Ishikawa (cell line): ENCODE data around the gene RICTOR.

ENCODE experiments used
- CEBPB ChIP-seq: IDR thresholded peaks from 2 replicates; pipeline ENCODE4 v1.6.1; 2012
- CREB1 ChIP-seq: IDR thresholded peaks from 2 replicates; pipeline ENCODE4 v1.6.1; 2012; ENCODE audit warnings: low read depth
- EGR1 ChIP-seq: IDR thresholded peaks from 2 replicates; pipeline ENCODE4 v1.6.1; 2012
- EP300 ChIP-seq: IDR thresholded peaks from 2 replicates; pipeline ENCODE4 v1.6.1; 2012; ENCODE audit warnings: borderline replicate concordance
- FOXM1 ChIP-seq: IDR thresholded peaks from 2 replicates; pipeline ENCODE4 v1.6.1; 2012; ENCODE audit warnings: low read depth, borderline replicate concordance
- NFIC ChIP-seq: IDR thresholded peaks from 2 replicates; pipeline ENCODE4 v1.6.1; 2012
- RAD21 ChIP-seq: IDR thresholded peaks from 2 replicates; pipeline ENCODE4 v1.6.1; 2012; ENCODE audit warnings: low read depth
- REST ChIP-seq: IDR thresholded peaks from 2 replicates; pipeline ENCODE4 v1.6.1; 2012; ENCODE audit warnings: low read depth, mild to moderate bottlenecking
- TAF1 ChIP-seq: IDR thresholded peaks from 2 replicates; pipeline ENCODE4 v1.6.1; 2012; ENCODE audit warnings: low read depth, mild to moderate bottlenecking
- TCF12 ChIP-seq: IDR thresholded peaks from 2 replicates; pipeline ENCODE4 v1.6.1; 2012; ENCODE audit warnings: low read depth
- TEAD4 ChIP-seq: IDR thresholded peaks from 2 replicates; pipeline ENCODE4 v1.6.1; 2012
- YY1 ChIP-seq: IDR thresholded peaks from 2 replicates; pipeline ENCODE4 v1.6.1; 2012; ENCODE audit warnings: low read depth
- ZBTB7A ChIP-seq: IDR thresholded peaks from 2 replicates; pipeline ENCODE4 v1.6.1; 2012; ENCODE audit warnings: low read depth
- TF ChIP-seq, protein P1 (sequence below): IDR thresholded peaks from 2 replicates; pipeline ENCODE4 v1.6.1; 2012
- TF ChIP-seq, protein P2 (sequence below): IDR thresholded peaks from 2 replicates; pipeline ENCODE4 v1.6.1; 2012

Gene RICTOR

DNA sequence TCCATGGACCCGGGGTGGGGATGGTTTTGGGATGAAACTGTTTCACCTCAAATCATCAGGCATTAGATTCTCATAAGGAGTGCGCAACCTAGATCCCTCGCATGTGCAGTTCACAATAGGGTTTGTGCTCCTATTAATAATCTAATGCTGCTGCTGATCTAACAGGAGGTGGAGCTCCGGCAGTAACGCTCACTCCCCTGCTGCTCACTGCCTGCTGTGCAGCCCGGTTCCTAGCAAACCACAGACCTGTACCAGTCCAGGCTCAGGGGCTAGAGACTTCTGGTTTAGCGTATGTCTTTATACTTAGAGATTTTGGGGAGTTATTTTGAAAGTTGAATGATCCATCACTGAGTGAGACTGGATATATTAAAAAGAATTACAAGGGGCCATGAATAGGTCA is 50.2 kb downstream of the RICTOR start:
- TF ChIP-seq EGR1 (no peak), EP300 (no peak), TCF12 (no peak), YY1 (no peak), ZBTB7A (no peak), REST (no peak), TEAD4 (no peak), RAD21 (no peak), NFIC (no peak), CREB1 (no peak), CEBPB (no peak), FOXM1 (no peak)
- TF ChIP-seq, protein P1, sequence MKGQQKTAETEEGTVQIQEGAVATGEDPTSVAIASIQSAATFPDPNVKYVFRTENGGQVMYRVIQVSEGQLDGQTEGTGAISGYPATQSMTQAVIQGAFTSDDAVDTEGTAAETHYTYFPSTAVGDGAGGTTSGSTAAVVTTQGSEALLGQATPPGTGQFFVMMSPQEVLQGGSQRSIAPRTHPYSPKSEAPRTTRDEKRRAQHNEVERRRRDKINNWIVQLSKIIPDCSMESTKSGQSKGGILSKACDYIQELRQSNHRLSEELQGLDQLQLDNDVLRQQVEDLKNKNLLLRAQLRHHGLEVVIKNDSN, result no peak
- TF ChIP-seq, protein P2, sequence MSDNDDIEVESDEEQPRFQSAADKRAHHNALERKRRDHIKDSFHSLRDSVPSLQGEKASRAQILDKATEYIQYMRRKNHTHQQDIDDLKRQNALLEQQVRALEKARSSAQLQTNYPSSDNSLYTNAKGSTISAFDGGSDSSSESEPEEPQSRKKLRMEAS, result no peak

DNA sequence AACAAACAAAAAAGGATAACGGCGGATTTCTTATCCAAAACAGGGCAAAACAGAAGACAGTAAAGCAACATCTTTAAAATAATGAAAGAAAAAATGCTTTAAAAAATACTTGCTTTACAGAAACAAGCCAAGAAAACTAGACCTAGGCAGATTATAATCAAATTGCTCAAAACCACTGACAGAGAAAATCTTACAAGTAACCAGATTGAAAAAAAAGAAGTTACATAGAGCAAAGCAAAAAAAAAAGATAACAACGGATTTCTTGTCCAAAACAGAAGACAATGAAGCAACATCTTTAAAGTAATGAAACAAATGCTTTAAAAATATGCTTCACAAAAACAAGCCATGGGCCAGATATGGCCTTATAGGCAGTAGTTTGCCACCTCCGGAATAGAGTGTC is 51.1 kb downstream of the RICTOR start:
- TF ChIP-seq CREB1 (no peak), EP300 (no peak), ZBTB7A (no peak), TEAD4 (no peak), NFIC (no peak), REST (no peak), RAD21 (no peak), TCF12 (no peak)
- TF ChIP-seq, protein P2, result no peak

DNA sequence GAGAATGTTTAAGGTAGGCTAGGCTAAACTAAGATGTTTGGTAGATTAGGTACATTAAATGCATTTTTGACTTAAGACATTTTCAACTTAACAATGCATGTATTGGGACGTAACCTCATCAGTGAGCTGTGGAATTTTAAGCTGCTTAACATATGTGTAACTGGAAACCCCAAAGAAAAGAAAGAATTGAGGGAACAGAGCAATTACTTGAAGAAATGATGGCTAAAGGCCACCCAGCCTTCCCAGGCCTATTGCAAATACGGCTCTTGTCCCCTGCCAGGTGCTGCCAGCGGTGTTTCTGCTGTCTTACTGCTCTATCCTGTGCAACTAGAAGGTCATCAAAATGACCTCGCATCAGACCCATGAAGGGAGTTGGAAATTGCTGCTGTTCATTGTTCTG is 52.0 kb downstream of the RICTOR start:
- TF ChIP-seq ZBTB7A (no peak), FOXM1 (no peak), TEAD4 (no peak), TCF12 (no peak), CREB1 (no peak), TAF1 (no peak), REST (no peak), EGR1 (no peak), EP300 (no peak), CEBPB (no peak), NFIC (no peak), RAD21 (no peak), YY1 (no peak)
- TF ChIP-seq, protein P2, result no peak
- TF ChIP-seq, protein P1, result no peak

DNA sequence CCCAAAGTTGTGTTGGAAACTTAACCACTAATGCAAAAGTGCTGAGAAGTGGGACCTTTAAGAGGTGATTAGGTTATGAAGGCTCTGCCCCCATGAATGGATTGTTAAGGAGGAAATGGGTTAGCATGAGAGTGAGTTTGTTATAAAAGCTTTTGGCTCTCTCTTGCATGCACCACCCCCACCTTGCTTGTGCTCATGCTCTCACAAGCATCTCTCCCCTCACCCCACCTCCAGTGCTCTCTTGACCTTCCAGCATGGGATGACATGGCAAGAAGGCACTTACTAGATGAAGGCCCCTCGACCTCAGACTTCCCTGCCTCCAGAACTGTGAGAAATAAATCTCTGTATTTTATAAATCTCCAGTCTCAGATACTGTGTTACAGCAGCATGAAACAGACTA is 52.8 kb downstream of the RICTOR start:
- no peak for TF ChIP-seq EP300
- no peak for TF ChIP-seq EGR1

- TF ChIP-seq TAF1, result no peak
Observed at GRCh38 chr5:39020458-39020857, 53.7 kb downstream of the RICTOR start.
